Body of pancreas (tissue), 4 donors: ENCODE data around the gene TEP1.

Experiments used
- POLR2A ChIP-seq, 3 donors: fragments of 450-650 bp; IDR thresholded peaks; one replicate each; pipeline ENCODE4 v1.6.1; 2016; ENCODE audit warnings: antibody characterized with exemption in 3 of 3, mild to moderate bottlenecking in 2 of 3
- TF ChIP-seq, protein P1 (sequence below), 7 experiments: fragments of 450-650 bp in 4 of 7; fragments of 200-600 bp in 3 of 7; sonication (generic) in 3 of 7; IDR thresholded peaks; one replicate each; pipeline ENCODE4 v1.5.1; 2016 to 2019; ENCODE audit warnings: antibody characterized with exemption in 7 of 7

DNA sequence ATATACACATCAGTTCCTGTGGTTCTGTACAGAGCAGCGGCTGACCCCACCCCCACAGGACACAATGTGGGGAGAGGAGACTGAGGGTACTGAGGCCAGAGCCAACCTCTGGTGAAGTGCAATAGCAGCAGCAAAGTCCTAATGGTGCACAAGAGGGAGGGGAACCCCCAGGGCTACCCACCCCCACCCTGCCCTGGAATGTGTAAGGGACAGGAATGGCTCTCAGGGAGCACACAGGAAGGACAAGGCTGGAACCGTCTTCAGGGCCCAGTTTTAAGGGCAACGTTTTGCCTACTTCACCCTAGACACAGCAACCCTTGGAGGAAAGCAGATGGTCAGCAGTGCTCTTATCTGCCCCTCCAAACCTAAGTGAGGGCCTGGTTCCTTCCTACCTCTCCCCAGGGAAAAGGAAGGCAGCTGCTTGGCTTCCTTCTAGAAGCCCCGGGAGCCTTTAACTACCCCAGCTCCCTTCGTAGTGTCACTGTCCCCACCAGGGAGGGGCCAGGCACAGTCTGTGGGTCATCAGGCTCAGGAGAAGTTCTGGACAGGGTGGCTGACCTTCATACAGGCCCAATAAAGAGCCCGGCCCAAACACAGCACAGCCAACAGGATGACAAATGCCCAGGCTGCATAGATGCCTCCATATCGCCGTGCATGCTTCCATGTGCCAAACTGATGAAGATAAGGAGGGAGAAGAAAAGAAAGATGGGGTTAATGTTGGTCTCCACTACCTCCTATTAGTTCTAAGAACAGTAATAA is 44.9 kb upstream of the TEP1 start:
- TF ChIP-seq, protein P1, sequence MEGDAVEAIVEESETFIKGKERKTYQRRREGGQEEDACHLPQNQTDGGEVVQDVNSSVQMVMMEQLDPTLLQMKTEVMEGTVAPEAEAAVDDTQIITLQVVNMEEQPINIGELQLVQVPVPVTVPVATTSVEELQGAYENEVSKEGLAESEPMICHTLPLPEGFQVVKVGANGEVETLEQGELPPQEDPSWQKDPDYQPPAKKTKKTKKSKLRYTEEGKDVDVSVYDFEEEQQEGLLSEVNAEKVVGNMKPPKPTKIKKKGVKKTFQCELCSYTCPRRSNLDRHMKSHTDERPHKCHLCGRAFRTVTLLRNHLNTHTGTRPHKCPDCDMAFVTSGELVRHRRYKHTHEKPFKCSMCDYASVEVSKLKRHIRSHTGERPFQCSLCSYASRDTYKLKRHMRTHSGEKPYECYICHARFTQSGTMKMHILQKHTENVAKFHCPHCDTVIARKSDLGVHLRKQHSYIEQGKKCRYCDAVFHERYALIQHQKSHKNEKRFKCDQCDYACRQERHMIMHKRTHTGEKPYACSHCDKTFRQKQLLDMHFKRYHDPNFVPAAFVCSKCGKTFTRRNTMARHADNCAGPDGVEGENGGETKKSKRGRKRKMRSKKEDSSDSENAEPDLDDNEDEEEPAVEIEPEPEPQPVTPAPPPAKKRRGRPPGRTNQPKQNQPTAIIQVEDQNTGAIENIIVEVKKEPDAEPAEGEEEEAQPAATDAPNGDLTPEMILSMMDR (IDR thresholded peaks at IDR 0.05), result no peak
- no peak for TF ChIP-seq POLR2A (IDR thresholded peaks at IDR 0.05)
